Testis (tissue), 3 donors: ENCODE data around the gene MAPK8IP3. TPM values are rescaled to one million over a fixed set of nuclear protein-coding genes. Genes with fewer than 3 reads are reported as not detected.

Experiments
- DNase-seq: peaks from one replicate; pipeline ENCODE4 v3.0.0-alpha.2; 2019
- H3K27ac ChIP-seq, 2 donors: fragments of 200-600 bp; sonication (generic); one replicate each; pipeline ENCODE4 v1.5.1; 2019
- H3K27me3 ChIP-seq: fragments of 200-600 bp; sonication (generic); one replicate; pipeline ENCODE4 v1.5.1; 2019
- H3K36me3 ChIP-seq: fragments of 200-600 bp; sonication (generic); one replicate; pipeline ENCODE4 v1.5.1; 2017; ENCODE audit warnings: low read depth; ENCODE audit errors: missing control alignments
- H3K4me1 ChIP-seq: fragments of 200-600 bp; sonication (generic); one replicate; pipeline ENCODE4 v1.5.1; 2019
- H3K4me3 ChIP-seq, 2 donors: fragments of 200-600 bp; sonication (generic); one replicate each; pipeline ENCODE4 v1.5.1; 2017 to 2019
- H3K9me3 ChIP-seq: fragments of 200-600 bp; sonication (generic); one replicate; pipeline ENCODE4 v1.5.1; 2017
- POLR2A ChIP-seq: fragments of 450-650 bp; IDR thresholded peaks from one replicate; pipeline ENCODE4 v1.6.1; 2017; ENCODE audit warnings: antibody characterized with exemption, mild to moderate bottlenecking, moderate library complexity
- WGBS, 2 donors: methylation state at CpG; one replicate each; pipeline ENCODE4 v1.1.5; 2018; 5-methylcytosine and 5-hydroxymethylcytosine counted together
- intact Hi-C: fragments of 100-400 bp; cut with DNase I; formaldehyde crosslinking; loops from one replicate; pipeline ENCODE4 v1.15.1; 2023; ENCODE audit warnings: low total_unique reads
- polyA plus RNA-seq: library from polyadenylated mRNA; stranded (reverse); fragments of 350-450 nt; fragmentation: Illumina TruSeq; extraction: RNeasy Lipid Tissue Mini Kit (QIAGEN cat#74804); gene quantifications from one replicate; pipeline ENCODE4 v1.2.3, GENCODE V29; 2014; ENCODE audit warnings: low read depth, low replicate concordance; ENCODE audit not compliant: insufficient read depth
- total RNA-seq, 2 donors: library from RNA; depleted of rRNA; stranded (reverse); fragments of >200 nt; gene quantifications; one replicate each; pipeline ENCODE4 v1.2.3, GENCODE V29; 2016
- TF ChIP-seq, protein P1 (sequence below), 3 experiments: fragments of 450-650 bp in 2 of 3; fragments of 200-600 bp in 1 of 3; sonication (generic) in 1 of 3; IDR thresholded peaks; one replicate each; pipeline ENCODE4 v1.5.1; 2016 to 2019; ENCODE audit warnings: antibody characterized with exemption in 3 of 3, mild to moderate bottlenecking in 2 of 3, moderate library complexity in 1 of 3

MAPK8IP3 gene
- total and polyA plus RNA-seq, 3 donors from 2014 or later, result 52.7 to 154 (median 128) TPM

DNA sequence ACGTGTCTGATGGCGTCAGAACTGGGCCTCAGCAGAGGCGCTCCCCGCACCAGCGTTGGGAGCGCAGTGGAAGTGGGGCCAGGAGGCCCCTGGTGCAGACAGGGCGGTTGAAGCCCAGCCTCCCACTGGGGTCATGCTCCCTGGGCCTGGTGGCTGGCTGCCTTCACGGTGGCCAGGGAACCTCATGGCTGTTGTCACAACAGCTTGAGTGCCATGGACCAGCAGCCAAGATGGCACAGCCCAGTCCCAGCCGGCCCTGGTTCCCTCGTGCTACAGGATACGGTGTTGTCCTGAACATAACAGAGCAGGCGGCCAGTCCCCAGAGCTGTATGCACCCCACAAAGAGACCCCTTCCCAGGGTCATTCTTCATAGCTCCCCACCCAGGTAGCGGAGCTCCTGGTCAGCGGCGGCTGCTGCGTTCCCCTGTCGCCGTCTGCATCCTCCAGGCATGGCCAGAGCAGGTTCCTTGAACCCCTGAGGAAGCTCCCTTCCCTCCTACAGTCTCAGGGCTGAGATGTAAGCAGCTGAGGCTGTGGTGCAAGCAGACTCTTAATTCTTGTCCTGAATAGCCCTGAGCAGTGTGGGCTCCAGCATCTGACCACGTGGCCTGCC, 35.7 kb downstream of the MAPK8IP3 start:
- no peak for TF ChIP-seq POLR2A
- TF ChIP-seq, protein P1, sequence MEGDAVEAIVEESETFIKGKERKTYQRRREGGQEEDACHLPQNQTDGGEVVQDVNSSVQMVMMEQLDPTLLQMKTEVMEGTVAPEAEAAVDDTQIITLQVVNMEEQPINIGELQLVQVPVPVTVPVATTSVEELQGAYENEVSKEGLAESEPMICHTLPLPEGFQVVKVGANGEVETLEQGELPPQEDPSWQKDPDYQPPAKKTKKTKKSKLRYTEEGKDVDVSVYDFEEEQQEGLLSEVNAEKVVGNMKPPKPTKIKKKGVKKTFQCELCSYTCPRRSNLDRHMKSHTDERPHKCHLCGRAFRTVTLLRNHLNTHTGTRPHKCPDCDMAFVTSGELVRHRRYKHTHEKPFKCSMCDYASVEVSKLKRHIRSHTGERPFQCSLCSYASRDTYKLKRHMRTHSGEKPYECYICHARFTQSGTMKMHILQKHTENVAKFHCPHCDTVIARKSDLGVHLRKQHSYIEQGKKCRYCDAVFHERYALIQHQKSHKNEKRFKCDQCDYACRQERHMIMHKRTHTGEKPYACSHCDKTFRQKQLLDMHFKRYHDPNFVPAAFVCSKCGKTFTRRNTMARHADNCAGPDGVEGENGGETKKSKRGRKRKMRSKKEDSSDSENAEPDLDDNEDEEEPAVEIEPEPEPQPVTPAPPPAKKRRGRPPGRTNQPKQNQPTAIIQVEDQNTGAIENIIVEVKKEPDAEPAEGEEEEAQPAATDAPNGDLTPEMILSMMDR (IDR thresholded peaks at IDR 0.05), result no peak
- H3K36me3 ChIP-seq, result no peaks in the 10 kb centered on the region
- H3K27ac ChIP-seq, result no peak overlapping the region
- intact Hi-C loops, result no loop called here
- H3K4me1 ChIP-seq, result no peaks in the 10 kb centered on the region
- H3K9me3 ChIP-seq, result no peaks in the 10 kb centered on the region
- H3K27me3 ChIP-seq, result no peaks in the 10 kb centered on the region
- WGBS, 2 donors, result 89 to 91% methylated on average over 11 to 18 of the region's 19 CpGs
- no peak for DNase-seq
- H3K4me3 ChIP-seq, result no peak overlapping the region

DNA sequence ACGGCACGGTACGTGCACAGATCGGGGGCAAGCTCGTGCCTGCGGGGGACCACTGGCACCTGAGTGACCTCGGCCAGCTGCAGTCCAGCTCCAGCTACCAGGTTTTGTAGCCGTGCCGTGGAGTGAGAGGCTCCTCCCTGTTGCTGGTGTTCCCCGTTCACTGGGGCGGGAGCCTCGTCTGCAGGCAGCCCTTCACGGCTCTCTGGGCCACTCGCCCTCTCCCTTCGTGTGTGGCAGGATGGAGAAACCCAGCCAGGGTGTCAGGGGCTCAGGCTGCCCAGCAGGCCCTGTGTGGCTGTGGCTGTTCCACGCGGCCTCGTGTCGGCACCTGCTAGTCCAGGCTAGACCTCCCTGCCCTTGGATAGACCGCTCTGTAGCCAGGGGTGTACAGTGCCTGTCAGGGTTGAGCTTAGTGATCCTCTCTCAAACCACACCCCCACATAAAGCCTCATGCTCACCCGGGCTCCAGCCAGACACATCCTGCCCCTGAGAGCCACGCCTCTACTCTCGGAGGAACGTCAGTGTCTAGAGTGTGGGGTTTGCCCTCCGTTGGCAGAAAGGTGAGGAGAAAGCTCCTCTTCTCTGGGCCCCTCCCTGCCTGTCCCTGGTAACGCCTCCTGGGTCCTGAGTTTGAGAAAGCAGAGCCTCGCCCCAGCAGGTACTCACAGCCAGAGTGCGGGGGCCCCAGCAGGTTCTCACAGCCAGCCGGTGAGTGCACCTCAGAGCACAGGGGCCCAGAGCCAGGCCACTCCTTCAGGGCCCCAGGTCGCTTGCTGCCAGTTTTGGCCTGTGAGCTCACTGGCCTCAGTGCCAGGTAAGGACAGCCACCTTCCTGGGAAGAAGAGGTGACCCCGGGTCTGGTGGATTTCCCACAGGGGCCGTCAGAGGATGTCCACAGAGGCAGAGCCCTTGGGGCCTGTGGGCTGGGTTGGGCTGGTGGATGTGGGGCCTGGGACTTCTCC, 37.7 kb downstream of the MAPK8IP3 start:
- intact Hi-C loops, result no loop called here
- no peaks in the 10 kb centered on the region for H3K36me3 ChIP-seq
- 87 to 96% methylated on average over 18 to 32 of the region's 32 CpGs for WGBS, 2 donors
- H3K4me3 ChIP-seq, result no peak overlapping the region
- H3K4me1 ChIP-seq, result no peaks in the 10 kb centered on the region
- no peaks in the 10 kb centered on the region for H3K9me3 ChIP-seq
- H3K27me3 ChIP-seq, result no peaks in the 10 kb centered on the region
- no peak for TF ChIP-seq POLR2A
- TF ChIP-seq, protein P1 (IDR thresholded peaks at IDR 0.05), result no peak
- no peak overlapping the region for H3K27ac ChIP-seq
- no peak for DNase-seq

DNA sequence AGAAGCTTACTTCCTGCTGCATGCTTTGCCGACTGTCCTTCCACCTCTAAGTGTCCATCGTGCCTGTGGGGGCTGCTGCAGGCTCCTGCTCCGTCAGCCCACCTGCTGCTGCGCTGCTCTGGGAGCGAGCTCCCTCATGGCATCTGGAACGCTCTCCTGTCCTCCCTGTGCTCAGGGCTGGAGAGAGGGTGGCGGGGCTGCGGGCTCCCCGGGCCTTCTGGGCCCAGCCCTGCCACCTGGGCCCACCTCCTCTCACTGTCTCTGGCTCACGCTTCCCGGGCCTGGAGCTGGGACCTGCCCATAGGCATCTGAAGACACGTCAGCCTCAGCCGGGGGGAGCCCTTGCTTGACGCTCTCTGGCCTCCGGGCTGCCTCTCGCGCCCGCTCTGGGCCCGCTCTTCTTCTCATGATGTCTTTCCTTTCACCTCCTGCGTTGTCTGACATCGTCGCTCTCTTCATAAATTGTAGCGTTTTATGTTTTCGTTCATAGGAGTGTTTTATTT, 38.4 kb downstream of the MAPK8IP3 start:
- DNase-seq, result no peak
- intact Hi-C loops, result no loop called here
- no peaks in the 10 kb centered on the region for H3K27me3 ChIP-seq
- H3K4me3 ChIP-seq, result no peak overlapping the region
- H3K9me3 ChIP-seq, result no peaks in the 10 kb centered on the region
- no peak for TF ChIP-seq POLR2A
- TF ChIP-seq, protein P1 (IDR thresholded peaks at IDR 0.05), result no peak
- WGBS, 2 donors, result 92% methylated on average over 15 to 24 of the region's 24 CpGs
- H3K27ac ChIP-seq, result no peak overlapping the region
- H3K4me1 ChIP-seq, result no peaks in the 10 kb centered on the region
- H3K36me3 ChIP-seq, result no peaks in the 10 kb centered on the region

DNA sequence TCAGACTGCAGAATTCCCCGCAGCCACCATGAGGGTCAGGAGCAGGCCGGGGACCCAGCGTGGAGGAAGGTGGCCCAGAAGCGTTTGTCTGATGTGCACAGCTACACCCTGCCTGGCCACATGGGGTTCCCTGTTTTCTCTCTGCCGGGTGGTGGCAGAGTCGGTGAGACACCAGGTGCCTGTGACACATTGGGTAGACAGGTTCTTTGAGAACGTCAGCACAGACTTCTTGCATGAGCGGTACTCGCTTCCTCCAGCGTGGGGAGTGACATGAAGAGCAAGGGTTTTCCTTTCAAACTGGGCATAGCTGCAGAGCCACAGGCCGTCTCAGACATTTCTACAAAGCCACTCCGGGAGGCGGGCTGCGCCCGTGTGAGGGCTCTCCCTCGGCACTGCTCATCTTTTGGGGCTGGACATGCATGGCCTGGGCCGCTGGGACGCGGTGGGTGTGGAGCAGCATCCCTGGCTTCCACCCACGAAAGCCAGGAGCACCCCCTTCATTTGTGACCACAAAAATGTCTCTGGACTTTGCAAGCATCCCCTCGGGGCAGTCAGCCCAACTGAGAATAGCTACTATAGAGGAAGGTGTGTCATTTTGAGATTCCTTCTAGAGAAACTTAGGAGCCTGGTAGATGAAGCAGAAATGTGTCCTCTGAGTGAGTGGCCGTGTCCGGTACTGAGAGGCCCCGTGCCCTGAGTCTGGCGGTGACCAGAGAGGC, 39.3 kb downstream of the MAPK8IP3 start:
- no peak overlapping the region for H3K27ac ChIP-seq
- H3K4me1 ChIP-seq, result no peaks in the 10 kb centered on the region
- H3K4me3 ChIP-seq, result no peak overlapping the region
- no peaks in the 10 kb centered on the region for H3K27me3 ChIP-seq
- no peak for DNase-seq
- H3K9me3 ChIP-seq, result no peaks in the 10 kb centered on the region
- H3K36me3 ChIP-seq, result no peaks in the 10 kb centered on the region
- intact Hi-C loops, result no loop called here
- WGBS, 2 donors, result 92 to 94% methylated on average over 20 to 25 of the region's 25 CpGs
- no peak for TF ChIP-seq POLR2A
